Colonic mucosa (tissue), 4 donors: ENCODE results near the gene PCCA. TPM values are rescaled to one million over a fixed set of nuclear protein-coding genes. Genes with fewer than 3 reads are reported as not detected.
A peak's percentile ranks its signal among the peaks of the same experiment; 100 is the strongest.

ENCODE experiments used
- DNase-seq: peaks from one replicate; pipeline ENCODE4 v3.0.0-alpha.2; 2020
- H3K27ac ChIP-seq: fragments of 200-600 bp; one replicate; pipeline ENCODE4 v1.8.0; 2021
- H3K27me3 ChIP-seq: fragments of 200-600 bp; one replicate; pipeline ENCODE4 v1.8.0; 2021
- H3K36me3 ChIP-seq: fragments of 200-600 bp; one replicate; pipeline ENCODE4 v1.8.0; 2021
- H3K4me1 ChIP-seq: fragments of 200-600 bp; one replicate; pipeline ENCODE4 v1.8.0; 2021; ENCODE audit warnings: mild to moderate bottlenecking
- H3K4me3 ChIP-seq: fragments of 200-600 bp; one replicate; pipeline ENCODE4 v1.8.0; 2021
- H3K9ac ChIP-seq, 2 donors: one replicate each; pipeline ENCODE4 v1.7.0; 2013; ENCODE audit warnings: control low read depth in 2 of 2, low read depth in 2 of 2, low read length in 2 of 2
- H3K9me3 ChIP-seq: fragments of 200-600 bp; one replicate; pipeline ENCODE4 v1.8.0; 2021
- CTCF ChIP-seq: fragments of 200-600 bp; IDR thresholded peaks from one replicate; pipeline ENCODE4 v1.8.0; 2022; ENCODE audit warnings: antibody characterized with exemption, mild to moderate bottlenecking
- intact Hi-C: fragments of 100-400 bp; cut with DNase I; formaldehyde crosslinking; loops from one replicate; pipeline ENCODE4 v1.14.1; 2022
- total RNA-seq, 2 donors: library from RNA; stranded (reverse); fragmentation: NEBNext Ultra II Directional in 1 of 2; extraction: Animal tissue kit (Norgen Biotek cat#: 25700) in 1 of 2; gene quantifications; one replicate each; pipeline ENCODE4 v1.2.1, GENCODE V29; 2021
- donor health status: healthy.
- donor health status: DM: no; HTN: no; CAD: no.
- donor health status: DM: no; HTN: no; CAD: no.

Gene PCCA
- total RNA-seq, 2 donors from 2014 or later: 65.5 to 109 TPM

- Histone ChIP-seq H3K4me1 (no peaks in the 10 kb centered on the region), H3K9ac (no peak overlapping the region), H3K36me3 (no peaks in the 10 kb centered on the region), H3K27me3 (no peaks in the 10 kb centered on the region), H3K27ac (no peak overlapping the region), H3K4me3 (no peak overlapping the region), H3K9me3 (no peaks in the 10 kb centered on the region)
- TF ChIP-seq CTCF: no peak
- no peak for DNase-seq
- intact Hi-C loops: no loop called here
These were observed 250.6 kb downstream of the PCCA start for GRCh38 chr13:100339411-100339940.

GRCh38 chr13:100340865-100341264 is 252.0 kb downstream of the PCCA start:
- DNase-seq: no peak
- intact Hi-C loops: no loop called here
- no peak overlapping the region for H3K4me3 ChIP-seq
- no peaks in the 10 kb centered on the region for H3K9me3 ChIP-seq
- H3K27me3 ChIP-seq: no peaks in the 10 kb centered on the region
- H3K36me3 ChIP-seq: no peaks in the 10 kb centered on the region
- H3K9ac ChIP-seq: no peak overlapping the region
- H3K4me1 ChIP-seq: no peaks in the 10 kb centered on the region
- no peak overlapping the region for H3K27ac ChIP-seq
- no peak for TF ChIP-seq CTCF

GRCh38 chr13:100341327-100341726 is 252.4 kb downstream of the PCCA start:
- intact Hi-C loops: no loop called here
- no peaks in the 10 kb centered on the region for H3K27me3 ChIP-seq
- H3K4me1 ChIP-seq: no peaks in the 10 kb centered on the region

GRCh38 chr13:100344544-100344943 is 255.7 kb downstream of the PCCA start:
- no peak for DNase-seq
- Histone ChIP-seq H3K27ac (peak overlapping the region; percentile 53), H3K9ac (no peak overlapping the region), H3K36me3 (no peaks in the 10 kb centered on the region), H3K27me3 (no peaks in the 10 kb centered on the region), H3K4me3 (no peak overlapping the region), H3K9me3 (no peaks in the 10 kb centered on the region), H3K4me1 (no peaks in the 10 kb centered on the region)
- TF ChIP-seq CTCF: no peak
- intact Hi-C loops: no loop called here

More at GRCh38 chr13:100341327-100341726, 252.4 kb downstream of the PCCA start:
- Histone ChIP-seq H3K4me3 (no peak overlapping the region), H3K9ac (no peak overlapping the region), H3K27ac (no peak overlapping the region), H3K9me3 (no peaks in the 10 kb centered on the region), H3K36me3 (no peaks in the 10 kb centered on the region)
- TF ChIP-seq CTCF: no peak
- no peak for DNase-seq

- intact Hi-C loops: no loop called here
- TF ChIP-seq CTCF: no peak
- H3K36me3 ChIP-seq: no peaks in the 10 kb centered on the region
- no peaks in the 10 kb centered on the region for H3K27me3 ChIP-seq
- no peak overlapping the region for H3K27ac ChIP-seq
- DNase-seq: peak; percentile 29
- no peak overlapping the region for H3K9ac ChIP-seq
- no peak overlapping the region for H3K4me3 ChIP-seq
- H3K9me3 ChIP-seq: no peaks in the 10 kb centered on the region
- no peaks in the 10 kb centered on the region for H3K4me1 ChIP-seq
These were observed 259.1 kb downstream of the PCCA start for GRCh38 chr13:100347968-100348367.
